HG03280 (cell line): ENCODE measurements around the gene SPEF2.

Experiments
- ATAC-seq: cut with Tn5 transposase; IDR thresholded peaks from one replicate; pipeline ENCODE4 v1.9.1; 2021; ENCODE audit warnings: mild to moderate bottlenecking, moderate library complexity; ENCODE audit not compliant: unreplicated experiment

The SPEF2 gene, protein sequence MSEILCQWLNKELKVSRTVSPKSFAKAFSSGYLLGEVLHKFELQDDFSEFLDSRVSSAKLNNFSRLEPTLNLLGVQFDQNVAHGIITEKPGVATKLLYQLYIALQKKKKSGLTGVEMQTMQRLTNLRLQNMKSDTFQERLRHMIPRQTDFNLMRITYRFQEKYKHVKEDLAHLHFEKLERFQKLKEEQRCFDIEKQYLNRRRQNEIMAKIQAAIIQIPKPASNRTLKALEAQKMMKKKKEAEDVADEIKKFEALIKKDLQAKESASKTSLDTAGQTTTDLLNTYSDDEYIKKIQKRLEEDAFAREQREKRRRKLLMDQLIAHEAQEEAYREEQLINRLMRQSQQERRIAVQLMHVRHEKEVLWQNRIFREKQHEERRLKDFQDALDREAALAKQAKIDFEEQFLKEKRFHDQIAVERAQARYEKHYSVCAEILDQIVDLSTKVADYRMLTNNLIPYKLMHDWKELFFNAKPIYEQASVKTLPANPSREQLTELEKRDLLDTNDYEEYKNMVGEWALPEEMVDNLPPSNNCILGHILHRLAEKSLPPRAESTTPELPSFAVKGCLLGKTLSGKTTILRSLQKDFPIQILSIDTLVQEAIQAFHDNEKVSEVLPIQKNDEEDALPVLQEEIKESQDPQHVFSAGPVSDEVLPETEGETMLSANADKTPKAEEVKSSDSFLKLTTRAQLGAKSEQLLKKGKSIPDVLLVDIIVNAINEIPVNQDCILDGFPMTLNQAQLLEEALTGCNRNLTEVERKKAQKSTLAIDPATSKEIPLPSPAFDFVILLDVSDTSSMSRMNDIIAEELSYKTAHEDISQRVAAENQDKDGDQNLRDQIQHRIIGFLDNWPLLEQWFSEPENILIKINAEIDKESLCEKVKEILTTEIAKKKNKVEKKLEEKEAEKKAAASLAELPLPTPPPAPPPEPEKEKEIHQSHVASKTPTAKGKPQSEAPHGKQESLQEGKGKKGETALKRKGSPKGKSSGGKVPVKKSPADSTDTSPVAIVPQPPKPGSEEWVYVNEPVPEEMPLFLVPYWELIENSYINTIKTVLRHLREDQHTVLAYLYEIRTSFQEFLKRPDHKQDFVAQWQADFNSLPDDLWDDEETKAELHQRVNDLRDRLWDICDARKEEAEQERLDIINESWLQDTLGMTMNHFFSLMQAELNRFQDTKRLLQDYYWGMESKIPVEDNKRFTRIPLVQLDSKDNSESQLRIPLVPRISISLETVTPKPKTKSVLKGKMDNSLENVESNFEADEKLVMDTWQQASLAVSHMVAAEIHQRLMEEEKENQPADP (N-terminal part only)

GRCh38 chr5:35617435-35618303 lies at the start of gene SPEF2:
Gene SPEF2, plus strand, starts transcription at chr5:35617863. Its CDS starts 135 bp downstream, at chr5:35617998.
- peak; percentile 66 for ATAC-seq

DNA sequence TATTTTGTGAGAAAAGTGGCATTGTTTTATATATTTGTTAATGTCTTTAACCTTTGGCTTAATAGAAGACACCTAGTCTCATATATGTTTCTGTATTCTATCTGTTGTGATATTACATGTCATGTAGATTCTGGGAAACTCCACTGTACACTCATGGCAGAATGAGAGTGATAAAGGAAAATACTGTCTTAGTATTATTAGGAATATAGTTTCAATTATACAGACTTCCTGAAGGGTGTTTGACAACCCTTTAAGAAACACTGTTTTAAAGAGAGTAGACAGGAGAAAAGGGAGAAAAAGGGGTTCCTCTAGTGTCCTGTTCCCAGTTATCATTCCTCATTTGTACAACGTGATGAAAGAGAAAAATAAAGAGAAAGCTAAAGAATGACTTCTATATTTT lies 42.1 kb upstream of the SPEF2 start:
- ATAC-seq, result no peak

- no peak for ATAC-seq
Measured at GRCh38 chr5:35587419-35587818, 30.2 kb upstream of the SPEF2 start.

GRCh38 chr5:35593338-35593737 lies 24.3 kb upstream of the SPEF2 start:
- ATAC-seq, result no peak

- ATAC-seq, result no peak
Measured at GRCh38 chr5:35598707-35599370, 18.8 kb upstream of the SPEF2 start.

DNA sequence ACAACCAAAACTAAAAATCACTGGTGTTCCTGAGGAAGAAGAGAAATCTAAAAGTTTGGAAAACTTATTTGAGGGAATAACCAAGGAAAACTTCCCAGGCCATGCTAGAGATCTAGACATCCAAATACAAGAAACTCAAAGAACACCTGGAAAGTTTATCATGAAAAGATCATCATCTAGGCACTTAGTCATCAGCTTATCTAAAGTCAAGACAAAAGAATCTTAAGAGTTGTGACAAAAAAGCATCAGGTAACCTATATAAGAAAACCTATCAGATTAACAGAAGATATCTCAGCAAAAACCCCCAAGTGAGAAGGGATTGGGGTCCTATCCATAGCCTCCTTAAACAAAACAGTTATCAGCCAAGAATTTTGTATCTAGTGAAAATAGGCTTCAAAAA lies 17.1 kb upstream of the SPEF2 start:
- ATAC-seq, result no peak

GRCh38 chr5:35608881-35609779 lies 8.5 kb upstream of the SPEF2 start:
- ATAC-seq, result no peak

- ATAC-seq, result no peak
Measured at GRCh38 chr5:35617060-35617434, 616 bp upstream of the SPEF2 start.

- ATAC-seq, result no peak
Measured at GRCh38 chr5:35618304-35618636, 607 bp downstream of the SPEF2 start.

- ATAC-seq, result no peak
Measured at GRCh38 chr5:35618781-35619180, 1.1 kb downstream of the SPEF2 start.

- no peak for ATAC-seq
Measured at GRCh38 chr5:35622974-35623373, 5.3 kb downstream of the SPEF2 start.

- ATAC-seq, result no peak
Measured at GRCh38 chr5:35623991-35624390, 6.3 kb downstream of the SPEF2 start.

GRCh38 chr5:35626108-35626507 lies 8.4 kb downstream of the SPEF2 start:
- no peak for ATAC-seq

DNA sequence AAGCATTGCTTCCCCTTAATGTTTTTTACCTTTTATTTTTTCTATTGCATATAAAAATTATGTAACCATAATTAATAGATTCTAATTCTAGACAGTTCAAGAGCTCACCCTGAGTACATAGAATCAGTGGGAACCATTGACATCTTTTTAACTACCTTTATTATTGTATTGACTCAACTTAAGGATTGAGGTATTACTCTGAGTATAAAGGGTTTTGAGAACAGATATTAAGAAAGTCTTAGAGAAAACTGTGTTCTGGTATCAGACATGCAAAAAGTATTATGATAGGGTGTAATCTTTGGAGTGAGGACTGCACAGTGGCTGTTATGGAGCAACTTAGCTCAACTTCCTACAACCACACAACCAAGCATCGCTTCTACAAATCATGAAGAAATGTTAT lies 8.9 kb downstream of the SPEF2 start:
- ATAC-seq, result no peak

DNA sequence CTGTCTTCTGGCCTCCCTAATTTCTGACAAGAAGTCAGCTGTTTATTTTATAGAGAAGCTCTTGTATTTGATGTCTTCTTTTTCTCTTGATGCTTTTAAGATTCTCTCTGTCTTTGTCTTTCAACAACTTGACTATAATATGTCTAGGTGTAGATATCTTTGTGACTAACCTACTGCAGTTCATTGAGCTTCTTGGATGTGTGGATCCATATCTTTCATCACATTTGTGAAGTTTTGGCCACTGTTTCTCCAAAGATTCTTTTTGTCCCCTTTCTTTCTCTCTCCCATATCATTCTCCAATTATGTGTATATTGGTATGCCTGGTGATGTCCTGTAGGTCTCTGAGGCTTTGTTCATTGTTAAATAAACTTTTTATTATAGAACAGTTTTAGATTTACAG lies 16.7 kb downstream of the SPEF2 start:
- ATAC-seq, result no peak

DNA sequence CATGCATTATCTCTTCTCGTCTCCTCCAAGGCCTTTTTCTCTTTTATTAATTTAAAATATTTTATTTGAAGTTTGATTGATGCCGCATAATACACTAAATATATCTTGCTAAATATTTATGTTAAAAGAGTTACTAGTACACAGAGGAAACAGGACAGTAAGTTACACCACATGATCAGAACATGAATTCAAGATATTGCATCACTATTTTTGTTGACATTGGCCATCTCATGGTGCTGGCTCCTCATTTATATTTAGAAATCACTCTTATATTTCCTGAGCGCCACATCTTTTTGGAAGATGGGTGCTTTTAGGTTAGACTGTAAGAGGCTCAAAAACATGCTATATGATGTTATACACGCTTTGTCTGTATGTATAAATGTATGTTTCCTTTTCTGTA lies 23.0 kb downstream of the SPEF2 start:
- no peak for ATAC-seq

DNA sequence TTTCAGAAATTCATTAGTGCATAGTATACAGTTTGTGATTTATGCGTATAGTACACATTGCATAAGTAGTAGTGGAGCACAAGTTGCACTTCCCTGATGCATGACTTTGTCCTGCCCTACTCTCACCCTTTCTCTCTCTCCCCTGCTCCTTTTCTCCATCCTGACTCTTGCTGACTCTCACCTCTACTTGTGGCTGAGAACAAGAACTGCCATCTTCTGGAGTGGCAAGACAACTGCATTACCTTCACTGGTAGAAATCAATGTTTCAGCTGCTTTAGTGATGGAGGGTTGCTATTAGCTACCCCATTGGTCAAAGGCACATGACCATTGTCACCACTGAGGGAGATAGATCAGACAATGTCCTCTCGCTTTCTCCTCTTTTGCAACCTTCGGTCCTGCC lies 26.9 kb downstream of the SPEF2 start:
- no peak for ATAC-seq

DNA sequence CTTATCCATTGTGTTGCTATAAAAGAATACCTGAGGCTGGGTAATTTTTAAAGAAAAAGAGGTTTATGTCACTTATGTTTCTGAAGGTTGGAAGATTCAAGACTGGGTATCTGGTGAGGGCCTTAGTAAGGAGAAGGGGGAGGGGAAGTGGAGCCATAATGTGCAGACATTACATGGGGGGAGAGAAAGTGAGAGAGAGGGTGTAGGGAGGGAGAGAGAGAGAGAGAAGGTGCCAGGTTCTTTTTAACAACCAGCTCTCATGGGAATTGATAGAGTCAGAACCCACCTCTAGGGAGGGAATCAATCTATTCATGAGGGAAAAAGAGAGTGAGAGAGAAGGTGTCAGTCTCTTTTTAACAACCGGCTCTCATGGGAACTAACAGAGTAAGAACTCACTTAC lies 29.5 kb downstream of the SPEF2 start:
- no peak for ATAC-seq

GRCh38 chr5:35647712-35648111 lies 30.0 kb downstream of the SPEF2 start:
- ATAC-seq, result no peak
